ENCODE results near the gene IL17D.
A peak's percentile ranks its signal among the peaks of the same experiment; 100 is the strongest.

IL17D gene

GRCh38 chr13:20700288-20700687 is 3.2 kb upstream of the IL17D start:
- H3K27ac ChIP-seq (ENCODE audit: low read depth, low read length): no peak overlapping the region
- peaks cover 2% of the 10 kb centered on the region for H3K4me1 ChIP-seq (ENCODE audit: control insufficient read depth, insufficient read depth, low read length)
- H3K9ac ChIP-seq (ENCODE audit: low read length): no peak overlapping the region
- H3K4me3 ChIP-seq (ENCODE audit: low read length): no peak overlapping the region
- H3K27me3 ChIP-seq (ENCODE audit: control insufficient read depth, insufficient read depth, low read length): no peaks in the 10 kb centered on the region
- H3K36me3 ChIP-seq (ENCODE audit: control insufficient read depth, insufficient read depth, low read length): no peaks in the 10 kb centered on the region

GRCh38 chr13:20701461-20701860 is 2.0 kb upstream of the IL17D start:
- Histone ChIP-seq H3K36me3 (ENCODE audit: control insufficient read depth, insufficient read depth, low read length) (no peaks in the 10 kb centered on the region), H3K27me3 (ENCODE audit: control insufficient read depth, insufficient read depth, low read length) (no peaks in the 10 kb centered on the region), H3K4me1 (ENCODE audit: control insufficient read depth, insufficient read depth, low read length) (peaks cover 2% of the 10 kb centered on the region), H3K27ac (ENCODE audit: low read depth, low read length) (no peak overlapping the region), H3K4me3 (ENCODE audit: low read length) (no peak overlapping the region), H3K9ac (ENCODE audit: low read length) (no peak overlapping the region)

- peak overlapping the region; percentile 86 for H3K4me3 ChIP-seq (ENCODE audit: low read length)
- H3K9ac ChIP-seq (ENCODE audit: low read length): no peak overlapping the region
- peaks cover 2% of the 10 kb centered on the region for H3K4me1 ChIP-seq (ENCODE audit: control insufficient read depth, insufficient read depth, low read length)
- no peaks in the 10 kb centered on the region for H3K27me3 ChIP-seq (ENCODE audit: control insufficient read depth, insufficient read depth, low read length)
- no peaks in the 10 kb centered on the region for H3K36me3 ChIP-seq (ENCODE audit: control insufficient read depth, insufficient read depth, low read length)
- H3K27ac ChIP-seq (ENCODE audit: low read depth, low read length): no peak overlapping the region
Observed at GRCh38 chr13:20702530-20702914, 977 bp upstream of the IL17D start.

- no peak overlapping the region for H3K9ac ChIP-seq (ENCODE audit: low read length)
- peaks cover 2% of the 10 kb centered on the region for H3K4me1 ChIP-seq (ENCODE audit: control insufficient read depth, insufficient read depth, low read length)
- no peaks in the 10 kb centered on the region for H3K27me3 ChIP-seq (ENCODE audit: control insufficient read depth, insufficient read depth, low read length)
- H3K27ac ChIP-seq (ENCODE audit: low read depth, low read length): no peak overlapping the region
- peak overlapping the region; percentile 52 for H3K4me3 ChIP-seq (ENCODE audit: low read length)
- no peaks in the 10 kb centered on the region for H3K36me3 ChIP-seq (ENCODE audit: control insufficient read depth, insufficient read depth, low read length)
Observed at GRCh38 chr13:20703780-20704458, 420 bp downstream of the IL17D start.

GRCh38 chr13:20704459-20705069 is 1.1 kb downstream of the IL17D start:
- Histone ChIP-seq H3K36me3 (ENCODE audit: control insufficient read depth, insufficient read depth, low read length) (no peaks in the 10 kb centered on the region), H3K4me1 (ENCODE audit: control insufficient read depth, insufficient read depth, low read length) (peaks cover 2% of the 10 kb centered on the region), H3K27ac (ENCODE audit: low read depth, low read length) (no peak overlapping the region), H3K27me3 (ENCODE audit: control insufficient read depth, insufficient read depth, low read length) (no peaks in the 10 kb centered on the region), H3K4me3 (ENCODE audit: low read length) (no peak overlapping the region), H3K9ac (ENCODE audit: low read length) (no peak overlapping the region)

- Histone ChIP-seq H3K36me3 (ENCODE audit: control insufficient read depth, insufficient read depth, low read length) (no peaks in the 10 kb centered on the region), H3K4me3 (ENCODE audit: low read length) (no peak overlapping the region), H3K27me3 (ENCODE audit: control insufficient read depth, insufficient read depth, low read length) (no peaks in the 10 kb centered on the region), H3K4me1 (ENCODE audit: control insufficient read depth, insufficient read depth, low read length) (peaks cover 2% of the 10 kb centered on the region), H3K27ac (ENCODE audit: low read depth, low read length) (no peak overlapping the region), H3K9ac (ENCODE audit: low read length) (no peak overlapping the region)
Observed at GRCh38 chr13:20706661-20707060, 3.2 kb downstream of the IL17D start.

- H3K27ac ChIP-seq (ENCODE audit: low read depth, low read length): no peak overlapping the region
- peaks cover 2% of the 10 kb centered on the region for H3K4me1 ChIP-seq (ENCODE audit: control insufficient read depth, insufficient read depth, low read length)
- H3K9ac ChIP-seq (ENCODE audit: low read length): no peak overlapping the region
Observed at GRCh38 chr13:20708216-20708615, 4.7 kb downstream of the IL17D start.

GRCh38 chr13:20709369-20709768 is 5.9 kb downstream of the IL17D start:
- H3K4me3 ChIP-seq (ENCODE audit: low read length): no peak overlapping the region
- H3K4me1 ChIP-seq (ENCODE audit: control insufficient read depth, insufficient read depth, low read length): peaks cover 2% of the 10 kb centered on the region
- H3K27ac ChIP-seq (ENCODE audit: low read depth, low read length): peak overlapping the region; percentile 30
- H3K36me3 ChIP-seq (ENCODE audit: control insufficient read depth, insufficient read depth, low read length): no peaks in the 10 kb centered on the region
- no peak overlapping the region for H3K9ac ChIP-seq (ENCODE audit: low read length)
- H3K27me3 ChIP-seq (ENCODE audit: control insufficient read depth, insufficient read depth, low read length): no peaks in the 10 kb centered on the region

More at GRCh38 chr13:20708216-20708615, 4.7 kb downstream of the IL17D start:
- H3K4me3 ChIP-seq (ENCODE audit: low read length): no peak overlapping the region
- no peaks in the 10 kb centered on the region for H3K27me3 ChIP-seq (ENCODE audit: control insufficient read depth, insufficient read depth, low read length)
- no peaks in the 10 kb centered on the region for H3K36me3 ChIP-seq (ENCODE audit: control insufficient read depth, insufficient read depth, low read length)

- Histone ChIP-seq H3K27me3 (ENCODE audit: control insufficient read depth, insufficient read depth, low read length) (no peaks in the 10 kb centered on the region), H3K4me3 (ENCODE audit: low read length) (no peak overlapping the region), H3K27ac (ENCODE audit: low read depth, low read length) (no peak overlapping the region), H3K4me1 (ENCODE audit: control insufficient read depth, insufficient read depth, low read length) (no peaks in the 10 kb centered on the region), H3K36me3 (ENCODE audit: control insufficient read depth, insufficient read depth, low read length) (no peaks in the 10 kb centered on the region), H3K9ac (ENCODE audit: low read length) (no peak overlapping the region)
Observed at GRCh38 chr13:20709782-20710181, 6.3 kb downstream of the IL17D start.

GRCh38 chr13:20711301-20712044 is 8.0 kb downstream of the IL17D start:
- peaks cover 2% of the 10 kb centered on the region for H3K4me1 ChIP-seq (ENCODE audit: control insufficient read depth, insufficient read depth, low read length)
- no peaks in the 10 kb centered on the region for H3K27me3 ChIP-seq (ENCODE audit: control insufficient read depth, insufficient read depth, low read length)
- H3K27ac ChIP-seq (ENCODE audit: low read depth, low read length): no peak overlapping the region
- no peaks in the 10 kb centered on the region for H3K36me3 ChIP-seq (ENCODE audit: control insufficient read depth, insufficient read depth, low read length)
- no peak overlapping the region for H3K9ac ChIP-seq (ENCODE audit: low read length)
- H3K4me3 ChIP-seq (ENCODE audit: low read length): no peak overlapping the region

GRCh38 chr13:20713014-20713376 is 9.5 kb downstream of the IL17D start:
- Histone ChIP-seq H3K27ac (ENCODE audit: low read depth, low read length) (no peak overlapping the region), H3K4me1 (ENCODE audit: control insufficient read depth, insufficient read depth, low read length) (peaks cover 2% of the 10 kb centered on the region), H3K36me3 (ENCODE audit: control insufficient read depth, insufficient read depth, low read length) (no peaks in the 10 kb centered on the region), H3K27me3 (ENCODE audit: control insufficient read depth, insufficient read depth, low read length) (no peaks in the 10 kb centered on the region), H3K4me3 (ENCODE audit: low read length) (no peak overlapping the region), H3K9ac (ENCODE audit: low read length) (no peak overlapping the region)

GRCh38 chr13:20713751-20714150 is 10.3 kb downstream of the IL17D start:
- Histone ChIP-seq H3K9ac (ENCODE audit: low read length) (no peak overlapping the region), H3K4me1 (ENCODE audit: control insufficient read depth, insufficient read depth, low read length) (peaks cover 2% of the 10 kb centered on the region), H3K36me3 (ENCODE audit: control insufficient read depth, insufficient read depth, low read length) (no peaks in the 10 kb centered on the region), H3K4me3 (ENCODE audit: low read length) (no peak overlapping the region), H3K27ac (ENCODE audit: low read depth, low read length) (no peak overlapping the region), H3K27me3 (ENCODE audit: control insufficient read depth, insufficient read depth, low read length) (peaks cover 2% of the 10 kb centered on the region)

Measured in rectal smooth muscle tissue (tissue), 1 donor.